DMS 273 (cell line): Measurements from ENCODE around the gene CISD3.
"Not testable (repeated sequence)": the region's sequence is repeated elsewhere in the genome, so short reads cannot be mapped to it uniquely, and the experiment has no call there.

ENCODE experiments used
- DNase-seq: peaks from one replicate; lab custom pipeline; 2025; ENCODE audit not compliant: unreplicated experiment; lab: John Stamatoyannopoulos, UW

The CISD3 gene

GRCh38 chr17:38707678-38708351 is 22.3 kb upstream of the CISD3 start:
- no peak for DNase-seq

DNA sequence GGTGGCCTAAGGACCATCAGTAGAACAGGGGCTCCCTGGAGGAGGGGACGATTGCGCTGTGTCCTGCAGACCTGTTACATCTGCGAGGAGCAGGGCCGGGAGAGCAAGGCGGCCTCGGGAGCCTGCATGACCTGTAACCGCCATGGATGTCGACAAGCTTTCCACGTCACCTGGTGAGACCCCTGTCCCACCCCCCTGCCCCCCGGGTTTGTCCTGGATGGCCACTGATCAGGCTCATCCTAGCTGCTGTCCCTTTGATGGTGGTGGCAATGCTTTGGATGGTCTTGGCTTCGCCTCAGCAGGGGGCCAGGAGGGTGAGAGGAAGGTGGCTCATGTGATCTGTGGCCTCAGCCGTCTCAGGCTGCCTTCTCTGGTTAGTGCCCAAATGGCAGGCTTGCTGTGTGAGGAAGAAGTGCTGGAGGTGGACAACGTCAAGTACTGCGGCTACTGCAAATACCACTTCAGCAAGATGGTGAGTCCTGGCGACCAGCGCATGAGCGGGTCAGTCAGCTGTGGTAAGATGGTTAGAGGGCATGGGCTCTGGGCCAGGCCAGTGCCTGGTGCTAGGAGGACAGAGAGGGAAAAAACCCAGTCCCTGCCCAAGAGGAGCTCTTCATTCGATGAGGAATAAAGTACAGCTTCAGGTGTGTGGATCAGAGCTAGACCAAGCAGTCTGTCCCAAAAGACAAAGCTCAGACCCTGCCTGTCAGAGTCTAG is 20.9 kb upstream of the CISD3 start:
- no peak for DNase-seq

GRCh38 chr17:38709864-38710603 is 20.1 kb upstream of the CISD3 start:
- DNase-seq, result peak; percentile 77

- DNase-seq, result no peak
These were observed 19.6 kb upstream of the CISD3 start for GRCh38 chr17:38710604-38710962.

GRCh38 chr17:38710985-38711384 is 19.2 kb upstream of the CISD3 start:
- no peak for DNase-seq

DNA sequence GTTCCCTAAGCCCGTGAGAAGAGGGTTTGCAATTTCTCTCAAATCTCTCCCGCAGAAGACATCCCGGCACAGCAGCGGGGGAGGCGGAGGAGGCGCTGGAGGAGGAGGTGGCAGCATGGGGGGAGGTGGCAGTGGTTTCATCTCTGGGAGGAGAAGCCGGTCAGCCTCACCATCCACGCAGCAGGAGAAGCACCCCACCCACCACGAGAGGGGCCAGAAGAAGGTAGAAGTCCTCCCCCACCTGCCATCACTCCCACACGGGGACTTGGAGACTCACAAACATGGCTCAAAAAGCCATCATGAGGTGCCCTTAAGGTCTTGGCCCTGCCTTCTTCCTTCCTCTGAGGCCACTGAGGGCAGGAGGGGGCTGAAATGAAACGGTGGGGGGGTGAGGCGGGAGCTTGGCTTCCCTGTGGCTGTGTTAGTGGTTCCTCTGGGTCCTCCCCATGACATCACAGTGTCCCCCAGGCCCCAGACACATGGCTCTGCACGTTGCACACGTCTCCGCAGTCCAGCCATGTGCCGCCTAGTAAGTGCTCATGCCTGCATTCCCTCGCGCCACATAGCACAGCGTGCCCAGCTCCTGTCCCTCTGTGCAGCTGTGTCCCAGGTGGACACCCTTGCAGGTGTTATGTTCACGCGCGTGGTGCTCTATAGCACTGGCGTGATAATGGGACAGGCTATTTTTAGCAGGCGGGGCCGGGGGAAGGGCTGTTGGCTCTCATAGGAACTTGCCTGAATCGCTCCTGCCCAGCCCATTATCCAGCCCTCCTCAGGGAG is 18.2 kb upstream of the CISD3 start:
- no peak for DNase-seq

GRCh38 chr17:38712593-38712992 is 17.5 kb upstream of the CISD3 start:
- no peak for DNase-seq

DNA sequence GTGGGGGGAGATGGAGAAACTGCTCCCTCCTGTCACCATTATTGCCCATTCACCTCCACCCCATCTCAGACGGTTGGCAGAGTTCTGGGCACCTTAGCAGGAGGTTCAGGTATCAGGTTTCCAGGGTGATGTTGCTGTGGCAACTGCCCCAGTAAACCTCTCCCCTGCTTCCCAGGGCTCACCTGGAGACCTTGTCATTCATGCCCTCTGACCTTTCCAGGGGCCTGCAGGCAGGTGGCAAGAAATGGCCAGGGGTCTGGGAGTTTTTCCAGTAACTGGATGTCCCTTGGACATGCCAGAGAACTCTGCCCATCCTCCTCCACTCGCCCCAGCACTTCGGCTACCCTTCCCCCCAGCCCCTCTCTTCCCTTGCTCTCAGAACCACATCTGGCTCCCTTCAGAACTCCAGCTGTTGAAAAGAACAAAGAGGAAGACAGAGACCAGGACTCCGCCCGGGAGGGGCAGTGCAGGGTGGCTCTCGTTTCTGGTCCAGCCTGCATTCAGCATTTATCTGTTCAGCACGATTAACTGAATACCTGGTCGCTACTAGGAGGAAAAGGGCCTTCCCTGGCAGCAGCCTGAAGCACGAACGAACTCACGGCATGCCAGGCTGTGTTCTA is 16.6 kb upstream of the CISD3 start:
- no peak for DNase-seq

GRCh38 chr17:38715216-38715943 is 14.8 kb upstream of the CISD3 start:
- DNase-seq, result no peak

DNA sequence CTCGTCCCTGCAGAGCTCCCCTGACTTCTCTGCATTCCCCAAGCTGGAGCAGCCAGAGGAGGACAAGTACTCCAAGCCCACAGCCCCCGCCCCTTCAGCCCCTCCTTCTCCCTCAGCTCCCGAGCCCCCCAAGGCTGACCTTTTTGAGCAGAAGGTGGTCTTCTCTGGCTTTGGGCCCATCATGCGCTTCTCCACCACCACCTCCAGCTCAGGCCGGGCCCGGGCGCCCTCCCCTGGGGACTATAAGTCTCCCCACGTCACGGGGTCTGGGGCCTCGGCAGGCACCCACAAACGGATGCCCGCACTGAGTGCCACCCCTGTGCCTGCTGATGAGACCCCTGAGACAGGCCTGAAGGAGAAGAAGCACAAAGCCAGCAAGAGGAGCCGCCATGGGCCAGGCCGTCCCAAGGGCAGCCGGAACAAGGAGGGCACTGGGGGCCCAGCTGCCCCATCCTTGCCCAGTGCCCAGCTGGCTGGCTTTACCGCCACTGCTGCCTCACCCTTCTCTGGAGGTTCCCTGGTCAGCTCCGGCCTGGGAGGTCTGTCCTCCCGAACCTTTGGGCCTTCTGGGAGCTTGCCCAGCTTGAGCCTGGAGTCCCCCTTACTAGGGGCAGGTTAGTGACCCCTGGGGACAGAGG is 13.7 kb upstream of the CISD3 start:
- no peak for DNase-seq

DNA sequence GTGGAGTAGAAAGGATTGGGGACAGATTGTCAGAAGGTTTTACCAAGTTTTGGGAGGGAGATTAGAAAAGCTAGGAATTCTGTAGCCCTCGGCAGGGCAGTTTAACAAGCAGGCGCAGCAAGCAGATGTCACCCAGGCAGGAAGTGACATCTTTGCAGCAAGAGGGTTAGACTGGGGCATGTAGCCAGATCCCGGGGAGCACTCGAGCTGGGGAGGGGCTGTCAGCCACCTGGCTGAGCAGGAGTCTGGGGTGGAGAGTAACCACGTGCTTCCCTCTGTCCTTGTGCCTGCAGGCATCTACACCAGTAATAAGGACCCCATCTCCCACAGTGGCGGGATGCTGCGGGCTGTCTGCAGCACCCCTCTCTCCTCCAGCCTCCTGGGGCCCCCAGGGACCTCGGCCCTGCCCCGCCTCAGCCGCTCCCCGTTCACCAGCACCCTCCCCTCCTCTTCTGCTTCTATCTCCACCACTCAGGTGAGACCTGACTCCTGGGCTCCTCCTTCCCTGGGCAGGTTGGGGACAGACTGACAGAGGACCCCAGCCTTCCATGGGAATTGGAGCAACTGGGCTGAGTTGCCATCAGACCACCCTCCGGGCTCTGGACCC is 12.9 kb upstream of the CISD3 start:
- no peak for DNase-seq

DNA sequence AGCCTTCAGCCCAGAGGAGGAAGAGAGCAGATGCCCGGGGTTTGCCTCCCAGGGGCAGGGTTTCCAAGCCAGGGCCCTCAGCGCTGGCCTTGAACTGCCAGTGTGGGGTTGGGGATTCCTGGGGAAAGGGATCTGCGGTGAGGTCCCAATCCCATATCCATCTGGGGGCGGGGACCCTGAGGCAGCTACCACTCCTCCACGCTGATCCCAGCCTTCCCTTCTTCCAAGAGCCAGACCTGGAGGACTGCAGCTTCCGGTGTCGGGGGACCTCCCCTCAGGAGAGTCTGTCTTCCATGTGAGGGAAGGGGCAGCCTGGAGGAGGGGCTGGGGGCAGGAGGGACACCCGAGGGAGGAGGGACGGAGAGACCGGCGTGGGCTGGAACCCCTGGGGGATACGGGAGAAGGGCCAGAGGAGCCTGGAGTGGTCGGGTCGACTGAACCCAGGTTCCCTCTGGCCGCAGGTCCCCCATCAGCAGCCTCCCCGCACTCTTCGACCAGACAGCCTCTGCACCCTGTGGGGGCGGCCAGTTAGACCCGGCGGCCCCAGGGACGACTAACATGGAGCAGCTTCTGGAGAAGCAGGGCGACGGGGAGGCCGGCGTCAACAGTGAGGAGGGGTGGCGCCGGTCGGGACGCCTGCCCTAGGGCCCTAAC is 10.7 kb upstream of the CISD3 start:
- DNase-seq, result no peak

DNA sequence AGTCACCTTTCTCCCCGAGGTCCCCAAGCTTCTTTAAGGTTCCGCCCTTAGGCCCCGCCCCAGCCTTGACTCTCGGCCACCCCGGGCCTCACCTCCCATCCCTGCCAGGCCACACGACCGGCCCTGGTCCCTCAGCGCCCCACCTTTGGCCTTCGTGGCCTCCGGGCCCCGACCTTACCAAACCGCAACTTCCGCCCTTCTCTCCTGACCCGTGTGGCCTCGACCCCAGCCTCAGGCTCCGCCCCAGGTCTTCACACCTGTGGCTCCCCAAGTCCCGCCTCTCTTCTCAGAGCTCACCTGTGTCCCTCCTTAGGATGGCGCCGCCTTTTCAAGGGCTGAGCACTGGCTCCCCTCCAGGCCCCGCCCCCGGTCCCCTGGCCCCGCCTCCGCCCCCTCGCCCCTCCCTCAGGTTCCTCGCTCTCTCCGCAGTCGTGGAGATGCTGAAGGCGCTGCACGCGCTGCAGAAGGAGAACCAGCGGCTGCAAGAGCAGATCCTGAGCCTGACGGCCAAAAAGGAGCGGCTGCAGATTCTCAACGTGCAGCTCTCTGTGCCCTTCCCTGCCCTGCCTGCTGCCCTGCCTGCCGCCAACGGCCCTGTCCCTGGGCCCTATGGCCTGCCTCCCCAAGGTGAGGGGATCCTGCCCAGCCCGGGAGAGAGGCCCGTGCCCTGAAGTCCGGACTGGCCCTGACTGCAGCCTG is 10.0 kb upstream of the CISD3 start:
- no peak for DNase-seq

DNA sequence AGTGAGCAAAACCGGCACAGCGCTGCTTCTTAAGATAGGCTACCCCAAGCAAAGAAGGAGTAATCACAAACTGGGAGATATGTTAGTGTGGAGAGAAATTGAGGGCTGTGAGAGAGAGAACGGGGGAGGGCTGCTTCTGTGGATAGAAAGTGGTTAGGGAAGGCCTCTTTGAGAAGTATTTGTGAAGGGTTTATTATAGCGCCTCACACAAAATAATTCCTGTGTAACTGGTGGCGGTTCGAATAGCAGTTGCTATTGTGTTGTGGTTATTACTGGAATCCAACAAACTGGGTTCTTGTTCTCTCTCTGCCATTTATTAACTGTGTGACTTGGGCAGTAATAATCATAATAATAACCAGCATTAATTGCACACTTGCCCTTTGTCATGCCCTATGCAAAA is 9.2 kb upstream of the CISD3 start:
- no peak for DNase-seq

GRCh38 chr17:38721802-38722201 is 8.3 kb upstream of the CISD3 start:
- DNase-seq, result no peak

GRCh38 chr17:38724337-38724988 is 5.7 kb upstream of the CISD3 start:
- peak; percentile 97 for DNase-seq

DNA sequence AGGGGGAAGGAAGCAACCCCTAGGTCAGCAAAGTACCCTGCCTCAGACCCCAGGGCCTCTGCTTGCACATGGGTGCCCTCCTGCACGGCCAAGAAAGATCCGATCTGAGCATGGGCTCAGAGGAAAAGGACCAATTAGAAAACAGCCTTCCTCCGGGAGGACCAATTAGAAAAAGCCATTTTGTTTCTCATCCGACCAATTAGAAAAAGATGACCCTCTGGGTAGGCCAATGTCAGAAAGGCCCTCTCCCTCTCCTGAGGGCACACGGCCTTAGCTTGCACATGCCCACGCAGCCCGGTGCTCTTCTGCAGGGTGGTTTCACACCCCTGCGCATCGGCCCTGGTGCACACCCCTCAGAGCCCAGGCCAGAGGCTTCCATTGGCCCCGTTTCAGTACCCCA is 5.1 kb upstream of the CISD3 start:
- peak; percentile 56 for DNase-seq

DNA sequence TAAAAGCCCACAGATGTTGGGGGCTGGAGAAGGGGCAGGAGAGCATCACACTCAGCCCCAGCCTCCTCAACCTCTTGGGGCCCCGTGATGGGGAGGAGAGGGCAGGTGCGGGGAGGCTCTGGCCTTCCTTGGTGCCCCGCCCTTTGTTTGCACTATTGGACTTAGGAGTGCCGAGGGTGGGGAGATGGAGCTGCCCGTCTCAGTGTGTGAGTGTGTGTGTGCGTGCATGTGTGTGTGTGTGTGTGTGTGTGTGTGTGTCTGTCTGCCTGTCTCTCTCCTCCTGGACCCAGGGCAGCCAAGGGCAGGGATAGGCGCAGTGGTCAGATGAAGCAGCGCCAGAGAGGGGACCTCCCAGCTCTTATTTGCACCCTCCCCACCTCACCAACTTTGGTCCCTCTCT is 4.0 kb upstream of the CISD3 start:
- DNase-seq, result not testable (repeated sequence)
